Epithelial cell of proximal tubule (primary cell): Measurements from ENCODE around the gene ASTN2. TPM values are rescaled to one million over a fixed set of nuclear protein-coding genes. Genes with fewer than 3 reads are reported as not detected.

Experiments
- DNase-seq: peaks from one replicate; pipeline ENCODE4 v3.0.0-alpha.2; 2011; ENCODE audit warnings: low read depth
- H3K4me3 ChIP-seq: 2 replicates; pipeline ENCODE4 v1.5.1; 2011; ENCODE audit warnings: low read depth, mild to moderate bottlenecking, low read length
- total RNA-seq: library from RNA; depleted of rRNA; stranded (reverse); fragments of >200 nt; gene quantifications from 2 replicates; pipeline ENCODE4 v1.2.3, GENCODE V29; 2015
- TF ChIP-seq, protein P1 (sequence below): conservative IDR thresholded peaks from 2 replicates; pipeline ENCODE4 v1.5.1; 2012; ENCODE audit warnings: low read depth, mild to moderate bottlenecking, low read length

ASTN2 gene
- total RNA-seq, 1 donor from 2014 or later, result 4.4 TPM

DNA sequence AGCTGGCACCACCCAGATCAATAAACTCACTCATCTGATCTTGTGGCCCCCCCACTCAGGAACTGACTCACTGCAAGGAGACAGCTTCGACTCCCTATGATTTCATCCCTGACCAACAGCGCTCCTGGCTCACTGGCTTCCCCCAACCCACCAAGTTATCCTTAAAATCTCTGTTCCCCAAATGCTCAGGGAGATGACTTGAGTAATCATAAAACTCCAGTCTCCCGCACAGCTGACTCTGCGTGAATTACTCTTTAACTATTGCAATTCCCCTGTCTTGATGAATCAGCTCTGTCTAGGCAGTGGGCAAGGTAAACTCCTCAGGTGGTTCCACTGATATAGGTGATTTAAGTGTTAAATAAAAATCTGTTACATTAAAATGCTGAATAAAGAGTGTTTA is 729.7 kb downstream of the ASTN2 start:
- TF ChIP-seq, protein P1, sequence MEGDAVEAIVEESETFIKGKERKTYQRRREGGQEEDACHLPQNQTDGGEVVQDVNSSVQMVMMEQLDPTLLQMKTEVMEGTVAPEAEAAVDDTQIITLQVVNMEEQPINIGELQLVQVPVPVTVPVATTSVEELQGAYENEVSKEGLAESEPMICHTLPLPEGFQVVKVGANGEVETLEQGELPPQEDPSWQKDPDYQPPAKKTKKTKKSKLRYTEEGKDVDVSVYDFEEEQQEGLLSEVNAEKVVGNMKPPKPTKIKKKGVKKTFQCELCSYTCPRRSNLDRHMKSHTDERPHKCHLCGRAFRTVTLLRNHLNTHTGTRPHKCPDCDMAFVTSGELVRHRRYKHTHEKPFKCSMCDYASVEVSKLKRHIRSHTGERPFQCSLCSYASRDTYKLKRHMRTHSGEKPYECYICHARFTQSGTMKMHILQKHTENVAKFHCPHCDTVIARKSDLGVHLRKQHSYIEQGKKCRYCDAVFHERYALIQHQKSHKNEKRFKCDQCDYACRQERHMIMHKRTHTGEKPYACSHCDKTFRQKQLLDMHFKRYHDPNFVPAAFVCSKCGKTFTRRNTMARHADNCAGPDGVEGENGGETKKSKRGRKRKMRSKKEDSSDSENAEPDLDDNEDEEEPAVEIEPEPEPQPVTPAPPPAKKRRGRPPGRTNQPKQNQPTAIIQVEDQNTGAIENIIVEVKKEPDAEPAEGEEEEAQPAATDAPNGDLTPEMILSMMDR, result no peak
- H3K4me3 ChIP-seq, result no peak overlapping the region
- DNase-seq, result no peak

DNA sequence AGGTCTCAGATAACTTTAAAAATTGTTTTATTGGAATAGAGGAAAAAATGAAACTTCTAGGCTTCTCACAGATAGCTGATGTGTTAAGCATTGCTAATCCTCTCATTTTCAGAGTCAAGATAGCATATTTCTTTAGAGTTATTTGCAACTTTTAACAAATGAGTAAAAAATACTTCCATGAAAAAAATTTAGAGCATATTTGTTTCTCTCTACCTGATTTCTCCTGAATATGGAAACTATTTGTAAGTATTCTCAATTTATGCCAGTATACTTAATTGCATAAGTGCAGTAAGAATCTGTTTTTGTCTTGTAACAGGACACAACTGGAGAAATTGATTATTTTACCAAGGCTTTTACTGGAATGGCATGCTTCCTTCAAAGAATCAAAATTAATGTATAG is 731.3 kb downstream of the ASTN2 start:
- TF ChIP-seq, protein P1, result no peak
- DNase-seq, result no peak
- no peak overlapping the region for H3K4me3 ChIP-seq

DNA sequence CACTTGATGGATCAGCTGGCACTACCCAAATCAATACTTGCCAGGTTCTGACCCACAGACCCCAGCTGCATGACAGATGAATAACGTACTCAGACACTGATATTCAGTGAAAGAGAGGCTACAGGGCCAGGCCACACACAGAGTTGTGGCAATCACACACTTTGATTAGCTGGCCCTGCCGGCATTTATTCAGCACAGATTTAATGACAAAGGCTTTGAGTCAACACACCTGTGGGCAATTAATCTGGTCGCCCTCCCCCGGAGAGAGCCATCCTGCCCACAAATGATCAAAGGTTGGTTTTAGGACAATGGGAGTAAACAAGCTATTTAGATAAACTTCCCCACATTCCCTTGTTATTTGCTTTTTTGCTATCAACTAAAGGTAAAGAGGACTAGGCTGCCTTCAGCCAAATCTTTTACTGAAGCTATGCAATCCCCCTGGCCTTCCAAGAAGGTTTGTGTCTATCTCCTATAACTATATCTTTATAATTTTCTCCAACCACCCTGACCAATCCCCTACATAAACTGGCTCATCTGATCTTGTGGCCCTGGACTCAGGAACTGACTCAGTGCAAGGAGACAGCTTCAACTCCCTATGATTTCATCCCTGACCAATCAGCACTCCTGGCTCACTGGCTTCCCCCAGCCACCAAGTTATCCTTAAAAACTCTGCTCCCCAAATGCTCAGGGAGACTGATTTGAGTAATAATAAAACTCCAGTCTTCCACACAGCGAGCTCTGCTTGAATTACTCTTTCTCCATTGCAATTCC is 740.5 kb downstream of the ASTN2 start:
- DNase-seq, result no peak
- TF ChIP-seq, protein P1, result no peak
- no peak overlapping the region for H3K4me3 ChIP-seq

DNA sequence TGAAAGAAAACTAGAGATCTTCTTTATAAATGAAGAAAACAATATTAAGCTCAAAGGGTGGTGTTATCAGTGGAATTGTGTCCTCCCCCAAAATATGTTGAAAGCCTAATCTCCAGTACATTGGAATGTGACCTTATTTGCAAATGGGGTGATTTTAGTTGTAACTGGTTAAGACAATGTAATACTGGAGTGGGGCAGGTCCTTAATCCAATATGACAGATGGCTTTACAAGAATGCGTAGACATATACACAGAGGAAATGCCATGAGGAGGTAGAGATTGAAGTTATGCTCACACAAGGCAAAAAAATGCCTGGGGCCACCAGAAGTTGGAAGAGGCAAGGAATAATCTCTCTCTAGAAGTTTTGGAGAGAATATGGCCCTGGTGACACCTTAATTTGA is 741.5 kb downstream of the ASTN2 start:
- H3K4me3 ChIP-seq, result no peak overlapping the region
- TF ChIP-seq, protein P1, result no peak
- no peak for DNase-seq

DNA sequence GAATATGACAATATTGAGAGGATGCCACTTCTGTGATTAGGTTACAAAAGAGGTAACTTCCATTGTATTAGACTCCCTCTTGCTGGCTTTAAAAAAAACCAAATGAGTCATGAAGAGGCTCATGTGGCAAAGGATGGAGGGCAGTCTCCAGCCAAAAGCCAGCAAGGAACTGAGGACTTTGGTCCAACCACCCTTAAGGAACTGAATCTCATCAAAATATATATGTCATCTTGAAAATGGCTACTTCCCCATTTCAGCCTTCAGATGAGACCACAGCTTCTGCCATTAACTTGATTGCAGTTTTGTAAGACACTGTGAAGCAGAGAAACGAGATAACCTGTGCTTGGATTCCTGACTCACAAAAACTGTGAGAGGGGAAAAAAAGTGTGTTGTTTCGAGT is 743.3 kb downstream of the ASTN2 start:
- no peak overlapping the region for H3K4me3 ChIP-seq
- TF ChIP-seq, protein P1, result no peak
- DNase-seq, result no peak

DNA sequence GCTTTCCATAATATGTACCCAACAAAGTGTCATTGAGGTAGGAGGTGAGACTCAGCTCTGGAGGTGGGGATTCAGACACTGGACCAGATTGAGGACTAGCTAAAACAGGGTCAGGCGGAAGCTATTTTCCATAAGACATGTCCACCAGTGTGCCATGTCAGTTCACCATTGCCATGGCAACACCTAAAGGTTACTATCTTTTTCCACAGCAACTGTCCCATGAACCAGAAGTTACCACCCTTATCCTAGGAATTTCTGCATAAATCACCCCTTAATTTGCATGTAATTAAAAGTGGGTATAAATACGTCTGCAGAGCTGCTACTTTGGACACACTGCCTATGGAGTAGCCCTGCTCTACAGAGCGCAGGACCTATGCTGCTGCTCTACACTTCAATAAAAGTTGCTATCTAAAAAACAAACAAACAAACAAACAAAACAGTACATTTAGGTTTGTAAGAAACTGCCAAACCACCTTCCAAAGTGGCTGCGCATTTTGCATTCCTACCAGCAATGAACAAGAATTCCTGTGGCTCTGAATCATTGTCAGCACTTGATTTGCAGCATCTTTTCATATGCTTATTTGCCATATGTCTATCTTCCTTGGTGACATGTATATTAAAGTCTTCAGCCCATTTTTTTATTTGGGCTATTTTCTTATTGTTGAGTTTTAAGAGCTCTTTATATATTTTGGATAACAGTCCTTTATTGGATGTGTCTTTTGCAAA is 745.7 kb downstream of the ASTN2 start:
- no peak for DNase-seq
- TF ChIP-seq, protein P1, result no peak
- H3K4me3 ChIP-seq, result no peak overlapping the region
